SK-N-SH (cell line): ENCODE results near the gene RAB4A. TPM values are rescaled to one million over a fixed set of nuclear protein-coding genes. Genes with fewer than 3 reads are reported as not detected.

Source experiments
- CTCF ChIA-PET: fragments of 300-600, 350-600 bp; formaldehyde crosslinking; extraction: SDS; loops from one replicate; lab custom pipeline; 2021; lab: Yijun Ruan, JAX
- POLR2A ChIA-PET: fragments of 350-600 bp; sonication (Branson Sonifier 250); formaldehyde crosslinking; extraction: SDS; loops from one replicate; lab custom pipeline; 2020; ENCODE audit warnings: antibody characterized with exemption, inconsistent platforms; lab: Yijun Ruan, JAX
- DNase-seq: peaks from one replicate; pipeline ENCODE4 v3.0.0; 2012
- H2AFZ ChIP-seq: fragments of 200-600 bp; sonication (generic); 2 replicates; pipeline ENCODE4 v1.8.1; 2016; ENCODE audit warnings: antibody characterized with exemption, mild to moderate bottlenecking, low read depth
- H3F3A ChIP-seq: fragments of 200-600 bp; sonication (generic); replicated peaks from 2 replicates; pipeline ENCODE3; 2016; ENCODE audit warnings: antibody characterized with exemption, mild to moderate bottlenecking; ENCODE audit not compliant: insufficient read depth
- H3K27ac ChIP-seq, 2 experiments: fragments of 200-500 bp in 1 of 2; fragments of 200-600 bp in 1 of 2; sonication (Bioruptor generic) in 1 of 2; sonication (generic), shearing (Covaris generic) in 1 of 2; 2 replicates each; pipeline versions ENCODE4 v1.5.1 to v1.6.1; 2014 to 2016; ENCODE audit warnings: low read depth in 2 of 2, inconsistent platforms in 1 of 2, low read length in 1 of 2, mild to moderate bottlenecking in 1 of 2, mixed read lengths in 1 of 2
- H3K27me3 ChIP-seq: fragments of 200-600 bp; sonication (generic), shearing (Covaris generic); 2 replicates; pipeline ENCODE4 v1.6.1; 2016; ENCODE audit warnings: mixed run types; ENCODE audit not compliant: insufficient read depth
- H3K36me3 ChIP-seq, 2 experiments: fragments of 200-500 bp in 1 of 2; fragments of 200-600 bp in 1 of 2; sonication (Bioruptor generic) in 1 of 2; sonication (generic) in 1 of 2; replicated peaks in 1 of 2; 2 replicates each; pipeline versions ENCODE3 to v1.5.1; 2014 to 2016; ENCODE audit warnings: low read length in 1 of 2, mild to moderate bottlenecking in 1 of 2; ENCODE audit not compliant: insufficient read depth in 2 of 2, control insufficient read depth in 1 of 2
- H3K4me1 ChIP-seq, 2 experiments: fragments of 200-500 bp in 1 of 2; fragments of 200-600 bp in 1 of 2; sonication (Bioruptor generic) in 1 of 2; sonication (generic), shearing (Covaris generic) in 1 of 2; 2 replicates each; pipeline versions ENCODE4 v1.5.1 to v1.6.1; 2014 to 2016; ENCODE audit warnings: low read depth in 1 of 2, low read length in 1 of 2, mixed run types in 1 of 2; ENCODE audit not compliant: insufficient read depth in 2 of 2, control insufficient read depth in 1 of 2
- H3K4me2 ChIP-seq: fragments of 200-600 bp; sonication (generic), shearing (Covaris generic); 2 replicates; pipeline ENCODE4 v1.6.1; 2017; ENCODE audit warnings: mixed run types
- H3K4me3 ChIP-seq, 2 experiments: fragments of 200-500 bp in 1 of 2; fragments of 200-600 bp in 1 of 2; sonication (Bioruptor generic) in 1 of 2; sonication (generic), shearing (Covaris generic) in 1 of 2; 2 replicates each; pipeline versions ENCODE4 v1.5.1 to v1.8.1; 2014 to 2016; ENCODE audit warnings: low read depth in 2 of 2, inconsistent platforms in 1 of 2, low read length in 1 of 2, mild to moderate bottlenecking in 1 of 2, mixed read lengths in 1 of 2, moderate library complexity in 1 of 2
- H3K79me2 ChIP-seq: fragments of 200-600 bp; sonication (generic); 2 replicates; pipeline ENCODE4 v1.8.1; 2017; ENCODE audit warnings: mild to moderate bottlenecking; ENCODE audit not compliant: insufficient read depth
- H3K9ac ChIP-seq: fragments of 200-600 bp; sonication (generic); 2 replicates; pipeline ENCODE4 v1.6.1; 2017; ENCODE audit warnings: mixed run types
- H3K9me2 ChIP-seq: fragments of 200-600 bp; sonication (generic); 2 replicates; pipeline ENCODE4 v1.6.1; 2017; ENCODE audit warnings: mixed run types
- H3K9me3 ChIP-seq: fragments of 200-600 bp; sonication (generic); 2 replicates; pipeline ENCODE4 v1.6.1; 2017; ENCODE audit warnings: mixed run types, mild to moderate bottlenecking, moderate library complexity
- H4K20me1 ChIP-seq: fragments of 200-600 bp; sonication (generic); 2 replicates; pipeline ENCODE4 v1.6.1; 2017; ENCODE audit warnings: mild to moderate bottlenecking, mixed run types; ENCODE audit not compliant: insufficient read depth
- CHD2 ChIP-seq: fragments of 150-350 bp; IDR thresholded peaks from 2 replicates; pipeline ENCODE4 v1.6.1; 2018; ENCODE audit warnings: low read length; ENCODE audit not compliant: partially characterized antibody
- ELF1 ChIP-seq: IDR thresholded peaks from 2 replicates; pipeline ENCODE4 v1.4.0; 2012
- GABPA ChIP-seq: IDR thresholded peaks from 2 replicates; pipeline ENCODE4 v1.4.0; 2012; ENCODE audit warnings: low read depth, mild to moderate bottlenecking
- GATA2 ChIP-seq: sonication (generic); formaldehyde crosslinking; IDR thresholded peaks from 2 replicates; pipeline ENCODE4 v1.5.0; 2020; ENCODE audit warnings: mild to moderate bottlenecking, missing genetic modification reagents
- MAX ChIP-seq: IDR thresholded peaks from 2 replicates; pipeline ENCODE4 v1.4.0; 2012; ENCODE audit warnings: low read depth
- RXRA ChIP-seq: IDR thresholded peaks from 2 replicates; pipeline ENCODE4 v1.4.0; 2012; ENCODE audit warnings: low read depth, mild to moderate bottlenecking, borderline replicate concordance
- SIN3A ChIP-seq: IDR thresholded peaks from 2 replicates; pipeline ENCODE4 v1.6.1; 2012; ENCODE audit warnings: low read depth, mild to moderate bottlenecking, low read length, moderate library complexity, borderline replicate concordance
- SMC3 ChIP-seq: IDR thresholded peaks from 2 replicates; pipeline ENCODE4 v1.6.1; 2012; ENCODE audit warnings: low read depth, low read length, improper control_type of control experiment
- YY1 ChIP-seq: IDR thresholded peaks from 2 replicates; pipeline ENCODE4 v1.4.0; 2012; ENCODE audit warnings: low read depth, mild to moderate bottlenecking
- WGBS: methylation state at CpG from one replicate; pipeline ENCODE4 v1.1.6; 2017; ENCODE audit warnings: low lambda C conversion rate; 5-methylcytosine and 5-hydroxymethylcytosine counted together
- polyA plus RNA-seq, 3 experiments: library from polyadenylated mRNA; depleted of rRNA; stranded (reverse); fragments of >200 nt; gene quantifications; 2 replicates each; pipeline ENCODE4 v1.2.3, GENCODE V29; 2012
- TF ChIP-seq, protein P1 (sequence below): IDR thresholded peaks from 2 replicates; pipeline ENCODE4 v1.6.1; 2012; ENCODE audit warnings: mild to moderate bottlenecking, low read depth, low read length, moderate library complexity
- TF ChIP-seq, protein P2 (sequence below): fragments of 150-350 bp; IDR thresholded peaks from 2 replicates; pipeline ENCODE4 v1.6.1; 2017; ENCODE audit warnings: antibody characterized with exemption, low read length, low read depth, borderline replicate concordance

The RAB4A gene
- polyA plus RNA-seq, 1 of the 3 experiments (the other 2 are of a cell fraction), result 28.1 TPM

DNA sequence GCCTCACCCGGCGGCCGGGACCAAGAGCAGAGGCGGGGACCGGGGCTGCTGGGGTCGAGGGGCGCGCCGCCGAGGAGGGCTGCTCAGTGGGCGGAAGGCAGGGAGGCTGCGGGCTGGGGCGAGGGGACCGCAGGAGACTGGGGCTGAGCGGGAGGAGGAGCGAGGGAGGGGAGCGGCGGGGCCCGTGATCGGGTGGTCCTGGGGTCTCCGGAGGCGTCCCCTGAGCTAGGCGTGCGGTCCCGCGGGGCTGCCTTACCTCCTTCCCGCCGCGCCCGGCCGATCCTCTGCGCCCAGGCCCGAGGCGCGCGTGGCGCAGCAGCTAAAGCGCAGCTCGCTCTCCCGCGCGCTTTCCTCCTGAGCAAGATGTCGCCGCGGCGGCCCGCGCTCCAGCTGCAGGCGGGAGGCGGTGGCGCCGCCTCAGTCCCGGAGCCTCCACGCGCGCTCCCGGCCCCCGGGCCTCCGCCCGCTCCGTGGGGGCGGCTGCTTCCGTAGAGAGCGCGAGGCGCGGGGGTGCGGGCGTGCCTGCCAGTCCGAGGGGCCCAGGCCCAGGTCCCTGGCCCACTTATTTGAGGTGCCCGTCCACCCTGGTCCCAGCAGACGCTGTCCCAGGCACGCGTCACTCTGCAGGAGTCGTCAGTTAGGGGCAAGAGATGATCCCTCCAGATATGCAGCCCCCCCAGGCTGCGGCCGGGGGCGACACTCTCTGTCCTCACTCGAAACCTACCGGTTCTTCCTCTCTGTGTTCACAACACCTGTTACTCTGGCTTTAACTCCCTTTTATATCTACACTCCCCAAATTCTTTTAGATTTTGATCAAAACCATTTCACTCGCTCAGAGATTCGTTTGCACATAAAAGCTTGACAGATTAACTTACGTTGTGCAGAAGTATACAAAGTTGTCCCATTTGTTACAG, 72.0 kb downstream of the RAB4A start, which contains the start of gene CCSAP:
Gene CCSAP (minus strand): TSS at position 392 of the 914 bp plus-strand sequence. CDS start 582 bp downstream, outside the sequence.
- peak within 1 kb of the TSS; percentile 72 for H3K9ac ChIP-seq
- peaks cover 40% of the 10 kb centered on the region for H3K79me2 ChIP-seq
- POLR2A ChIA-PET, result interaction anchor here (1.7 kb wide), 1 partner anchor 68 kb away, joined by 9 read pairs; no protein-coding TSS in a partner anchor
- no peaks in the 10 kb centered on the region for H3K36me3 ChIP-seq
- peak within 1 kb of the TSS; percentile 56 to 86; a peak in 3 of 4 replicates for H3K27ac ChIP-seq
- 6% methylated on average over 17 of the region's 83 CpGs for WGBS
- TF ChIP-seq CHD2 (no peak), SIN3A (peak; percentile 54; the same call in 1 of the 2 replicates), MAX (peak; percentile 16; the same call in 1 of the 2 replicates), RXRA (no peak), ELF1 (no peak), SMC3 (no peak), YY1 (peak; percentile 30; the same call in 1 of the 2 replicates), GATA2 (CRISPR knock-in tag) (peak; percentile 40; the same call in 1 of the 2 replicates), GABPA (no peak)
- TF ChIP-seq, protein P1, sequence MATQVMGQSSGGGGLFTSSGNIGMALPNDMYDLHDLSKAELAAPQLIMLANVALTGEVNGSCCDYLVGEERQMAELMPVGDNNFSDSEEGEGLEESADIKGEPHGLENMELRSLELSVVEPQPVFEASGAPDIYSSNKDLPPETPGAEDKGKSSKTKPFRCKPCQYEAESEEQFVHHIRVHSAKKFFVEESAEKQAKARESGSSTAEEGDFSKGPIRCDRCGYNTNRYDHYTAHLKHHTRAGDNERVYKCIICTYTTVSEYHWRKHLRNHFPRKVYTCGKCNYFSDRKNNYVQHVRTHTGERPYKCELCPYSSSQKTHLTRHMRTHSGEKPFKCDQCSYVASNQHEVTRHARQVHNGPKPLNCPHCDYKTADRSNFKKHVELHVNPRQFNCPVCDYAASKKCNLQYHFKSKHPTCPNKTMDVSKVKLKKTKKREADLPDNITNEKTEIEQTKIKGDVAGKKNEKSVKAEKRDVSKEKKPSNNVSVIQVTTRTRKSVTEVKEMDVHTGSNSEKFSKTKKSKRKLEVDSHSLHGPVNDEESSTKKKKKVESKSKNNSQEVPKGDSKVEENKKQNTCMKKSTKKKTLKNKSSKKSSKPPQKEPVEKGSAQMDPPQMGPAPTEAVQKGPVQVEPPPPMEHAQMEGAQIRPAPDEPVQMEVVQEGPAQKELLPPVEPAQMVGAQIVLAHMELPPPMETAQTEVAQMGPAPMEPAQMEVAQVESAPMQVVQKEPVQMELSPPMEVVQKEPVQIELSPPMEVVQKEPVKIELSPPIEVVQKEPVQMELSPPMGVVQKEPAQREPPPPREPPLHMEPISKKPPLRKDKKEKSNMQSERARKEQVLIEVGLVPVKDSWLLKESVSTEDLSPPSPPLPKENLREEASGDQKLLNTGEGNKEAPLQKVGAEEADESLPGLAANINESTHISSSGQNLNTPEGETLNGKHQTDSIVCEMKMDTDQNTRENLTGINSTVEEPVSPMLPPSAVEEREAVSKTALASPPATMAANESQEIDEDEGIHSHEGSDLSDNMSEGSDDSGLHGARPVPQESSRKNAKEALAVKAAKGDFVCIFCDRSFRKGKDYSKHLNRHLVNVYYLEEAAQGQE, result no peak
- TF ChIP-seq, protein P2, sequence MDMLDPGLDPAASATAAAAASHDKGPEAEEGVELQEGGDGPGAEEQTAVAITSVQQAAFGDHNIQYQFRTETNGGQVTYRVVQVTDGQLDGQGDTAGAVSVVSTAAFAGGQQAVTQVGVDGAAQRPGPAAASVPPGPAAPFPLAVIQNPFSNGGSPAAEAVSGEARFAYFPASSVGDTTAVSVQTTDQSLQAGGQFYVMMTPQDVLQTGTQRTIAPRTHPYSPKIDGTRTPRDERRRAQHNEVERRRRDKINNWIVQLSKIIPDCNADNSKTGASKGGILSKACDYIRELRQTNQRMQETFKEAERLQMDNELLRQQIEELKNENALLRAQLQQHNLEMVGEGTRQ, result no peak
- TF ChIP-seq, all 33 proteins: peak for 4
- Histone ChIP-seq H4K20me1 (no peaks in the 10 kb centered on the region), H3K4me1 (peaks cover 5 to 12% of the 10 kb centered on the region in 2 experiments; a peak in 3 of 4 replicates), H3K27me3 (peaks cover 6% of the 10 kb centered on the region; the same call in 1 of the 2 replicates), H3K4me2 (peak within 1 kb of the TSS; percentile 92), H3F3A (peaks cover 7% of the 10 kb centered on the region), H3K9me2 (no peaks in the 10 kb centered on the region), H3K9me3 (no peaks in the 10 kb centered on the region), H2AFZ (peak within 1 kb of the TSS; percentile 87), H3K4me3 (peak within 1 kb of the TSS; percentile 79 to 85)
- CTCF ChIA-PET, result interaction anchor here (1.0 to 1.9 kb wide), 2 partner anchors 45 to 68 kb away, joined by 4 to 5 read pairs; no protein-coding TSS in a partner anchor
- DNase-seq, result no peak
